Epithelial cell of prostate (primary cell): ENCODE data around the gene FHAD1.
"Not testable (repeated sequence)": the region's sequence is repeated elsewhere in the genome, so short reads cannot be mapped to it uniquely, and the experiment has no call there.

ENCODE experiments used
- DNase-seq: peaks from one replicate; pipeline ENCODE4 v3.0.0-alpha.2; 2011; ENCODE audit warnings: low read depth, low spot score
- H3K27ac ChIP-seq: fragments of 450-650 bp; 2 replicates; pipeline ENCODE4 v1.5.1; 2017; ENCODE audit warnings: mild to moderate bottlenecking

Gene FHAD1

DNA sequence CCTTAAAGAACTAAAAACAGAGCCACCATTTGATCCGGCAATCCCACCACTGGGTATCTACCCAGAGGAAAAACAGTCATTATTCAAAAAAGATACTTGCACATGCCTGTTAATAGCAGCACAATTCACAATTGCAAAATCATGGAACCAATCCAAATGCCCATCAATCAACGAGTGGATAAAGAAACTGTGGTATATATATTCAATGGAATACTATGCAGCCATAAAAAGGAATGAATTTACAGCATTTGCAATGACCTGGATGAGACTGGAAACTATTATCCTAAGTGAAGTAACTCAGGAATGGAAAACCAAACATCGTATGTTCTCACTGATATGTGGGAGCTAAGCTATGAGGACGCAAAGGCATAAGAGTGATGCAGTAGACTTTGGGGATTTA lies 51.0 kb downstream of the FHAD1 start:
- not testable (repeated sequence) for H3K27ac ChIP-seq, DNase-seq

DNA sequence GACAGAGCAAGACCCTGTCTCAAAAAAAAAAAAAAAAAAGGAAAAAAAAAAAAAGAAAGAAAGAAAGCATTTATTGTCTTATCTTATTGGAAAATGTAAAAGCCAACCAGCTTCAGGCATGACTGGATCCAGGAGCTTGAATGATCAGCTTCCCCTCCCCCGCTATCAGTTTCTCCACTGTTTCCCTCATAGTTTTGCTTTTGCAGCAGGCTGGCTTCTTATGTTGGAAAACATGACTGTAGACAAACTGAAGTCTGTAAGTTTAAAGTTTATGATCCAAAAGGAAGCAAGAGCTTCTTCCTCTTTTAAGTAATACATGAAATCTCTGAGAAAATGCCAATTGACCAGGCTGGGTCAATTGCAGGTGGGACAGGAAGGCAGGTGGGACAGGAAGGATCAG lies 52.2 kb downstream of the FHAD1 start:
- no peak overlapping the region for H3K27ac ChIP-seq
- no peak for DNase-seq

DNA sequence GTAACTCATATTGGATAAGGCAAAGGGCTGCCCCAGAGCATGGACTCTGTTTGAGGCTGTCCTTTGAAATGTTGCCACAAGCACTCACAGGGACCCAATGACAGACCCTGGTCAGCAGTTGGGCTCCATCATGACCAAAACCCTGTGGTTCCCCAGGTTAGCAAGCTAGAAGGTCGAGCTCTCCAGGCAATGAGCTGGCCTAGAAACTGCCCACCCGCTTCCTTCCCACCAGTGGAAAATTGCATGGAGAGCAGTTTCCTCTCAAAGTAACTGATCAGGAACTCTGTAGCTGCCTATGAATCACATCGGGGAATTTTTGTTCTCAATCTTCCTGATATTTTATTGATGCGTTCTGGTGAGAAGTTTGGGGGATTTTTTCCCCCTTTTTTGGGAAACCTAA lies 52.8 kb downstream of the FHAD1 start:
- no peak for DNase-seq

DNA sequence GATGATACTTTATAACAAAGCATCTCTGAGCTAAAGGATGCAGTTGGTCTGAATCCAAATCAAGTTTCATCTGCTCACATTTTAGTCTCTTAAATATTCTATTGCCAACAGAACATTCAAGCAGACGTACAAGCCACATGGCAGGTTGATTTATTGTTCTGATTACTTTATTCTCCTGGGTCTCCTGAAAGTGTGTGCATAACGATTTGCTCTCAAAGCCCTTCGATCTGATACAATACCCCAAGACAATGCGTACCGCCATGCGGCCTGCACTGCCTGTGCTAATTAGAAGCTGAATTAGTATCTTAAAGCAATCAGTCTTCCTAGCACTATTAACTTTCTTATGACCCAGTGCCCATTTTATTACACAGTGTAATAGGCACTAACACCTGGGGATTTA lies 56.9 kb downstream of the FHAD1 start:
- no peak overlapping the region for H3K27ac ChIP-seq
- no peak for DNase-seq

More for the DNA sequence above, 52.8 kb downstream of the FHAD1 start:
- no peak overlapping the region for H3K27ac ChIP-seq

DNA sequence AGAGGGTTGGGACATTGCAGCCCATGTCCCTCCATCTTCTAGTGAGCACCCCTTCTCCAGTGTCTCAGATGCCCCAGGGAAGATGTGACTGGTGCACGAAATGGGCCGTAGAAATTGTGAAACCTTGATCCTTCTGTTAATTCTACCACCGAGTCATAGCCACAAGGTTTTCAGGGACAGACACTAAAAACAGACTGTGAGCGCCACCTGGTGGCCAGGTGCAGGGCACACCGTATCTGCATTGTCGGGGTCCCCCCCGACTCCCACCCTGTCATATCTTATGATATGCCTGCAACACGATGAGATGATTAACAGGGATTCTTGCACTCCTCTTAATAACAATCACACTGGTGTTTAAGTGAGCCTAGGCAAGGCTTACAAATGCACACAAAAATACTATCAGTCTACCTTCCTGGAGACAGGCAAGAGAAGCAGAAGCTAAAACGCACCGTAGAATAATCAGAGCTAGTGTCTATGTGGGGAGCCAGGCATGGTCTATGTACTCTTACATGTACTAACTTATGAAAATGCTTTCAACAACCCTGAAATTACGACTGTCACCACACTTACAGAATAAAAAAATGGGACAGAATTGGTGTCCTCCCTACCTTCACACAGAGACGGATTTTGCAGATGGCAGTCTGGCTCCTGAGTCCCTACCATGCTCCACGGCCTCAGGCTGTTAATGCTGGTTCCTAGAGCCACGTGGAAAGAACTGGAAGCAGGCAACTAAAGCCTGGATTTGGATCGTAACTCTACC lies 57.9 kb downstream of the FHAD1 start:
- no peak for DNase-seq

DNA sequence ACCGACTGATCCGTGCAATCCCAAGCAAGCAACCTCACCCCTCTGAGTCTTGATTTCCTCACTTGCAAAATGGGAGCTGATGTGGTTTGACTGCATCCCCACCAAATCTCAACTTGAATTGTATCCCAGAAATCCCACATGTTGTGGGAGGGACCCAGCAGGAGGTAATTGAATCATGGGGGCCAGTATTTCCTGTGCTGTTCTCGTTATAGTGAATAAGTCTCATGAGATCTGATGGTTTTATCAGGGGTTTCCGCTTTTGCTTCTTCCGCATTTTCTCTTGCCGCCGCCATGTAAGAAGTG lies 58.4 kb downstream of the FHAD1 start:
- DNase-seq, result no peak
- H3K27ac ChIP-seq, result no peak overlapping the region

More for the DNA sequence above, 57.9 kb downstream of the FHAD1 start:
- H3K27ac ChIP-seq, result no peak overlapping the region

DNA sequence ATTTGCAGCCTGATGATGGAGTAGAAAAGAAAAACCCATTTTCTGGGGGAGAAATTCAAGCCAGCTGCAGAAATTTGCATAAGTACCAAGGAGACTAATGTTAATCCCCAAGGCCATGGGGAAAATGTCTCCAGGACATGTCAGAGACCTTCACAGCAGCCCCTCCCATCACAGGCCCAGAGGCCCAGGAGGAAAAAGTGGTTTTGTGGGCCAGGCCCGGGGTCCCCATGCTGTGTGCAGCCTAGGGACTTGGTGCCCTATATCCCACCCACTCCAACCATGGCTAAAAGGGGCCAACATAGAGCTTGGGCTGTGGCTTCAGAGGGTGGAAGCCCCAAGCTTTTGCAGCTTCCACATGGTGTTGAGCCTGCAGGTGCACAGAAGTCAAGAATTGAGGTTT lies 59.3 kb downstream of the FHAD1 start:
- not testable (repeated sequence) for H3K27ac ChIP-seq, DNase-seq

DNA sequence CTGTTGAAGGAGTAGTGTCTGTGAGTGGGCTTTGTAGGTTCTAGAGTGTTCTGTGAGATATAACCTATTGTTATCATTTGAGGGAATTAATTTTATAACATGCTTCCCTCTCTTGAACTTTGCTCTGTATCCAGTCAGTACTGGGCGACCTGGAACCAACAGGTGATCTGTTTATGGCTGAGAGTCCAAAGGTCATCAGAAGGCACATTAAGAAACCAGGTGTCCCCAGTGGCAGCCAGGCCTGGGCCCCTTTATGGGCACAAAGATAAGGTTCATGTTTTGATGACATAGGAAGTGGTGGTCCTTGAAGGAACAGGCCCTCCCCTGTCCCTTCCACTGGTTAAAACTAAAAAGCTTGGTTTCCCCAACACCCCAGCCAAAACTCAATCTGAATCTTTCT lies 61.1 kb downstream of the FHAD1 start:
- no peak for DNase-seq
- no peak overlapping the region for H3K27ac ChIP-seq

DNA sequence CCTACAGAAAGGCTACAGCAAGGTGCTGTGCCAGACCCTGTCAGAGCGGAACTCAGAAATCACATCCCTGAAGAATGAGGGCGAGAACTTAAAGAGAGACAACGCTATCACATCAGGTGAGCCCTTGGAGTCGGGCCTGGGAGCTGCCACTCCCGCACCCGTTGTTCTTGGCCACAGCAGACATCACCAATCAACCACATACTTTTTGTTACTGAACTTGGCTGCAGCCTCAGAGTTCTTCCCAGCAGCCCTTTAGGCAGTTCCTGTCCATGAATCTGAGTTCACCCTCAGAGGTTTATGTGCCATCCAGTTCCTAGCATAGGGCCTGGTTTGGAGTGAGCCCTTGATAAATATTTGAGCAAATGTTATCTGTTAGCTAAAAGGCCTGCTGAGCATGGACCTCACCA lies 61.6 kb downstream of the FHAD1 start:
- H3K27ac ChIP-seq, result no peak overlapping the region
- no peak for DNase-seq

DNA sequence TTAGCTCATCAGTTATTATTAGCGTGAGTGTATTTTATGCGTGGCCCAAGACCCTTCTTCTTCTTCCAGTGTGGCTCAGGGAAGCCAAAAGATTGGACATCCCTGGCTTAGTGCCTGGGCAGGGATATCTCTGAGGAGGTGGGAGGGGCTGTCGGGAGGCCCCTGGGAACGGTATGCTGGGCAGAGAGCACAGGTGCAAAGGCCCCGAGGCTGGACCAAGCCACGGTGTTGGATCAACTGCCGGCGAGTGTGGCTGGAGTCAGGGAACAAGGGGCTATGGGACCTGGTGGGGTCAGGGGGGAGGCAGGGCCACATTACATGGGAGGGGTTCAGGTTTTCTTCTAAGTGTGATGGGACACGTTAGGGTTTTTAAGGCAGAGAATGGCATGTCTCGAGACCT lies 62.7 kb downstream of the FHAD1 start:
- H3K27ac ChIP-seq, result no peak overlapping the region
- no peak for DNase-seq

DNA sequence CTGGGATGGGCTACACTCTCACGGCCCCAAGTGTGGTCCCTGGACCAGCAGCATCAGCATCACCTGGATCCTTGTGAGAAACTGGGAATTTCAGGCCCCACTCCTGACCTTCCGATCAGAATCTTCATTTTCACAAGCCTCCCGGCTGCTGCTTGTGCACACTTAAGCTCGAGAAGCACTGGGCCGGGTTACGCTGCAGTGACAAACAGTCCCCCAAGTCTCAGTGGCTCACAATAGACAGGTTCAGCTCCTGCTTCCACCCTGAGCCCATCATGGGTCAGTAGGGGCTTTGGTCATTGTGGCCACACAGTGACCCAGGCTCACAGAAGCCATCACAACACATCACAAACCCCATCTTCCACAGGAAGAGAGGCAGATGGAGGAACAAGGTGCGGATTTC lies 63.5 kb downstream of the FHAD1 start:
- no peak for DNase-seq
- H3K27ac ChIP-seq, result no peak overlapping the region

DNA sequence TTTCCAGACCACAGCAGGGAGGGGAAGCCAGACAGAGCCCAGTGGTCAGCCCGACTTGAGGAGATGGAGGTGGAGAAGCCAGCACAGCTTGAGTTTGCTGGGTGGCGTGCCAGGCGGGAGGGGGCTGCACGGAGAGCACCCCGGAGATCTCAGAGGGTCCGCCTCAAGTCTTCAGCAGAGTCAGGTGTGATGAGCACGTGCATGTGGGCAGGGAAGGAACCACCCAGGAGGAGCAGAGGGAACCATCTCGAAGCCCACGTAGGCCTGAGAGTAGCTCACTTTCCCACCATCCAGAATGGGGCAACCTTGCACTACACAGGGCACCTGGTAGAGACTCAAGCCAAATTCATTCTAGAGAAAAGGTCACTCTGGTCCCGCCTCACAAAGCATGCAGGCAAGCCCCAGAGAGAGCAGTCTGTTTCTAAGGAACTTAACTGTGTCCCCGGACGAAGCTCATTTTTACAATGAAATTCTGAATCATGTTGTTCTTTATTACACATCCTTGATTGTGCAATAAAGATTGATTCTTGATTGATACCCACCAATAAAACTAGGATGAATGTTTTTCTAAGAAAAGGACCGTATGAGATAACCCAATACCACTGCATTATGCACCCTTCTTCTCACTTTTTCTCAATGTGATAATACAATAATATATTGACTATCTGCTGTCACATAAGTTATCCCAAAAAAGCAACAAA lies 64.2 kb downstream of the FHAD1 start:
- DNase-seq, result no peak
- no peak overlapping the region for H3K27ac ChIP-seq

DNA sequence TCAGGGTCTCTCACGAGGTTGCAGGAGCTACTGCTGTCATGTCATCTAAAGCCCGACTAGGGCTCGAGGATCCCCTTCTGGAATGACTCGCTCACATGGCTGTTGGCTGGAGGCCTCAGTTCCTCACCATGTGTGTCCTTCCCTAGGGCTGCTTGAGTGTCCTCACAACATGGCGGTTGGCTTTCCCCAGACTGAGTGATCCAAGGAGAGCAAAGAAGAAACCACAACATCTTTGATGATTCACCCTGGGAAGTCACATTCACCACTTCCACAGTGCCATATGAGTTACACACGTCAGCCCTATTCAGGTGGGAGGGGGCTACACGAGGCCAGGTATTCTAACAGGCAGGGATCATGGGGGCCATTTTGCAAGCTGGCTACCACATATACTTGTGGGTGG lies 64.9 kb downstream of the FHAD1 start:
- DNase-seq, result no peak
- H3K27ac ChIP-seq, result no peak overlapping the region

DNA sequence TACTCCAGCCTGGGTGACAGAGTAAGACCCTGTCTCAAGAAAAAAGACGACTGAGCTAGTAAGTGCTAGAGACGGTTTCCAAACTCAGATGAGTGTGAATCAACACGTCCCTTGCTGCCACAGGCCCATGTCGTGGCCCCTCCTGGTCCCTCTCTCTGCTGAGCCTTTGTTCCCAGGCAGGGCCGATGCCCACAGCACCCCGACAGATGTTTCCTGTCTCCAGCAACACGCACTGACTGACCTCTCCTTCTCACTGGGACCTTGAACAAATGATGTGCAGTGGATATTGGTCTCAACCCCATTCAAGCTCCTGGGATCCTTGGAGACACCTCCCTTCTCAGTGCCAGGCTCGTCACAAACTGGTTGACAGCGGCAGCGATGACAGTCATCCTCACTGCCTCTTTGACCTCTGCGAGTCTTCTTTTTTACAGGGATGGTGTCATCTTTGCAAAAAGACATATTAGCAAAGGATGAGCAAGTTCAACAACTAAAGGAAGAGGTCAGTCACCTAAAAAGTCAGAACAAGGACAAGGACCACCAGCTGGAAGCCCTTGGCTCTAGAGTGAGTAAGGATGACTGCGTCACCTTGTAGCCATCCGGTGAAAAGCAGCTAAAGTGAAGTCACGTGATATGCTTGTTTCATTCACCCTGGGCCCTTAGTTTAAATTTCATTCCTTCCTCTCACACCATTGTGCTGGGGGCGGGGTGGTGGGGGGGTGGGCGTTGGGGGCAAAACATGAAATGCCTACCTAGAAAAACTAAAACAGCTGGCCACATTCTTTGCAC lies 65.8 kb downstream of the FHAD1 start:
- no peak overlapping the region for H3K27ac ChIP-seq
- no peak for DNase-seq

DNA sequence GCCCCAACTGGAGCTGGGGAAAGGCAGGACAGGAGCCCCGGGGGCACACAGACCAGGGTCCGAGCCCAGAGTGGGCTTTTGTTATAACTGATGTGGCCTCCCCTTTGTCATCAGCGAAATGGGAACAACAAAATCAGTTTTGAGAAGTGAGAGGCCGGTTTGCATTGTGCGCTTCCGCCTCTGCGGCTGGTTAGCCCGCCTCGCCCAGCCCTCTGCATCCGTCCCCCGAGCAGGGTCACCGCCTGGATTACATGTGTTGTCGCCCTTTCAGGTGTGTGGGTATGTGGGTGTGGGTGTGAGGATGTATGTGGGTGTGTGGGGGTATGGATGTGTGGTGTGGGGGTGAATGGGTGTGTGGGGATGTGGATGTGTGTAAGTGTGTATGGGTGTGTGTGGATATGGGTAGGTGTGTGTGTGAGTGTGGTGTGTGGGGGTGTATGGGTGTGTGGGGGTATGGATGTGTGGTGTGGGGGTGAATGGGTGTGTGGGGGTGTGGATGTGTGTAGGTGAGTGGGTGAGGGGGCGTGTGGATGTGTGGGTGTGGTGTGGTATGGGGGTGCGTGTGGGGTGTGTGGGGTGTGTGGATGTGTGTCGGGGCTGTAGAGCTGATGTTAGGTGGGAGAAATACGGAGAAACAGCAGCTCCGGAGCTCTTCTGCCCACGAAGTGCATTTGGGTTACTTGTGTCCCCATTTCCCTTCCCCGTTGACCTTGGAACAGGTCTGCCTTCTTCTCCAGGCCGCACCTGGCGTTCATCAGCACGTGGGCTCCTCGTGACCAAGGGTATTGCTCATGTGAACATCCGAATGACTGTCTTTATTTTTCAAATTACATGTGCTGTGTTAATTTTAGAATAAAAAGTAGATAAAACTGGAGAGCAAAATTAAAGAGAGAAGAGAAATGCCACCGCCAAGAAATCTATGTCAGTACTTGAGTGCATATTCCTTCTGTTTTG lies 67.6 kb downstream of the FHAD1 start:
- no peak for DNase-seq
- H3K27ac ChIP-seq, result no peak overlapping the region

DNA sequence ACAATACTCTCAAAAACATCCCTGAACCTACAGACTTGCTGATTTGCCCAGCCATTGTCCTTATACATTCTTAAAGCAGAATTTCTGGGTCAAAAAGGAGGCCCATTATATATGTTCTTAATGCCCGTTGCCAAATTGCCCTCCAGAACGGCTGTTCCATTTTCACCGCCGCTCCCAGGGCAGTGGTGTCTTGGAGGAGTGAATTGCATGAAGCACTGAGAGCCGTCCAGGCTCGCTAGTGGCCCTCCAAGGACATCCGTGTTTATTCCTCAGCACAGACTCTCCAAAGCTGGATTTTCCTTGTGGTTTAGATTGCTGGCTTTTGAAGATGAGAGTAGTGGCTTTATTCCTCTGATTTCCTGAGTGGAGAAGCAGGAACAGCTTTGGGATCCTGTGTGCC lies 68.8 kb downstream of the FHAD1 start:
- no peak overlapping the region for H3K27ac ChIP-seq
- no peak for DNase-seq

DNA sequence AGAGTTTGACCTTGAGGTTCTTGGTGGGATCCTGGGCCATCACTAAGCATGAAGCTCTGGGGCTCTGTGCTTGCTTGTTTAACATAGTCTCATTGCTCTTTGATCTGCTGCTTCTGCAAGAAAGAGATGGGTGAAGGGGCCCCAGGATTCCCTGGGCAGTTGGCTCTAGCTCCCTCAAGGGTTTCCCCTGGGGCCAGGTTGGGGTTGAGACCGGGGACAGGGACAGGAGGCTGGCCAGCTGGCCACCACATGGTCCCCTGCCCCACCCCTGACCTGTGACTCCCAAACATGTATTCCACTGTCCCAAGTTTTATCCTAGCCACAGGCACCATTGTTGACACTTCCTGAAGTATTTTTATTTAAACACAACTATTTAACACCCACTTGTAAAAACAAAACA lies 69.5 kb downstream of the FHAD1 start:
- no peak for DNase-seq
- H3K27ac ChIP-seq, result no peak overlapping the region

DNA sequence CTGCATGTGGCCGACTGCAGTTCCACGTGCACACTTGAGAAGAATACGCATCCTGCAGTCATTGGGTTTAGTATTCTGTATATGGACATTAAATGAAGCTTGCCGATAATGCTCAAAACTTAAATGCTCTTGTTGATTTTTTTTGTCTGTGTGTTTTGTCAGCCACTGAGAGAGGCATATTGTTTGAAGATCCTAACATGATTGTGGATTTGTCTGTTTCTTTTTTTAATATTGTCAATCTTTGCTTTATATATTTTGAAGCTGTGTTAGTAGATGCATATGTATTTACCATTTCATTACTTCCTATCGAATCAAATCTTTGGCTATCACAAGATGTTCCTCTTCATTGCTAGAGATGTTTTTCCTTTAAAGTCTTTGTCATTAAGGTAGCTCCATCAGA lies 73.2 kb downstream of the FHAD1 start:
- no peak overlapping the region for H3K27ac ChIP-seq
- DNase-seq, result no peak

DNA sequence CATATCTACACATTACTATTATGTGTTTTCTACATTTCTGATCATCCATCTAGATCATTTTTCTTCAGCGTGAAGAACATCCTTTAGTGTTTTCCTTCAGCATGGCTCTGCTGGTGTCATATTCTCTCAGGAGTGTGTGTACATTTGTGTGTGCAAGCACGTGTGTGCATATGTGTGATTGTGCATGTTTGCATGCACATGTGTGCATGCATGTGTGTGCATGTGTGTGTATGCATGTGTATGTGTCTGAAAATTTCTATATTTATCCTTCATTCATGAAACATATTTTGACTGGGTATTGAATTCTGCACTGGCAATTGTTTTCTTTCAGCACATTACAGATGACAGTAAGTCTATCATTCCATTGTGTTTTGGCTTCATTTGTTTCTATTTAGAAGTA lies 74.6 kb downstream of the FHAD1 start:
- no peak overlapping the region for H3K27ac ChIP-seq
- no peak for DNase-seq

DNA sequence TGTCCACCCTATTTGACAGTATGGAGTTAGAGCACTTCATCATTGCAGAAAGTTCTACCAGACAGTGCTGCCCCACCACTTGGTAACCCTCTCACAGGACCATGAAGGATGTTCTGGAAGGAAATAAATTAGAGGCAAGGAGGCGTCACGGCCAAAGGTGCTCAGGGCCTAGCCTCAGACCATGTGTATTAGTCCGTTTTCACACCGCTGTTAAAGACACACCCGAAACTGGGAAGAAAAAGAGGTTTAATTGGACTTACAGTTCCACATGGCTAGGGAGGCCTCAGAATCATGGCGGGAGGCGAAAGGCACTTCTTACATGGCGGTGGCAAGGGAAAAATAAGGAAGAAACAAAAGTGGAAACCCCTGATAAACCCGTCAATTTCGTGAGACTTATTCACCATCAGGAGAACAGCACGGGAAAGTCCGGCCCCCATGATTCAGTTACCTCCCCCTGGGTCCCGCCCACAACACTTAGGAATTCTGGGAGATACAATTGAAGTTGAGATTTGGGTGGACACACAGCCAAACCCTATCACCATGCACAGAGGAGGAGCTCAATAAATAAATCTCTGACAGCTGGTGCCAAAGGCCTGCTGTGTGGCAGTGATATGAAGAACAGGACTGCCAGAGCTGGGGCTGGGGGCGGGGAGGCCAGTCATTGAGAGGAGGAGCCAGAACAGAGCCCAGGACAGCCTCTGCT lies 75.8 kb downstream of the FHAD1 start:
- no peak overlapping the region for H3K27ac ChIP-seq
- no peak for DNase-seq
